ENCODE measurements around the gene METRNL.
A peak's percentile ranks its signal among the peaks of the same experiment; 100 is the strongest.
"Not testable (repeated sequence)": the region's sequence is repeated elsewhere in the genome, so short reads cannot be mapped to it uniquely, and the experiment has no call there.

The METRNL gene, protein sequence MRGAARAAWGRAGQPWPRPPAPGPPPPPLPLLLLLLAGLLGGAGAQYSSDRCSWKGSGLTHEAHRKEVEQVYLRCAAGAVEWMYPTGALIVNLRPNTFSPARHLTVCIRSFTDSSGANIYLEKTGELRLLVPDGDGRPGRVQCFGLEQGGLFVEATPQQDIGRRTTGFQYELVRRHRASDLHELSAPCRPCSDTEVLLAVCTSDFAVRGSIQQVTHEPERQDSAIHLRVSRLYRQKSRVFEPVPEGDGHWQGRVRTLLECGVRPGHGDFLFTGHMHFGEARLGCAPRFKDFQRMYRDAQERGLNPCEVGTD

DNA sequence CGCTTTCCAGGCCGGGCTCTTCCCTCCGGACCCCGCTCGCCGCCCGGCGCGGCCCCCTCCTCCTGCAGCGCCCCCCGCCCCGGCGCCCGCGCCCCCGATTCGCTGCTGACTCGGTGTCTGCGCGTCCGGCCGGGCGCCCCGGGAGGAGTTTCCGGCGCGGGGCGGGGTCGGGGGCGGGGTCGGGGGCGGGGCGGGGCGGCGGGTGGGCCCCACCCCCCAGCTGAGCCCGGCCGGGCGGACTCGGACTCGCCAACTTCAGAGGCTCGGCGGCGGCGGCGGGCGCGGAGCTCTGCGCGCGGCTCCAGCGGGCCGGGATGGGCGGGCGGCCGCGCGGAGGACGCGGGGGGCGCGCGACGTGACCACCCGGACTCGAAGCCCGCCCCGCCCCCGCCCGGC is at the start of gene METRNL:
Gene METRNL, plus strand, starts transcription at position 258 of the 396 bp plus-strand sequence. CDS start 207 bp downstream, outside the sequence.
- DNase-seq: peak; percentile 90

DNA sequence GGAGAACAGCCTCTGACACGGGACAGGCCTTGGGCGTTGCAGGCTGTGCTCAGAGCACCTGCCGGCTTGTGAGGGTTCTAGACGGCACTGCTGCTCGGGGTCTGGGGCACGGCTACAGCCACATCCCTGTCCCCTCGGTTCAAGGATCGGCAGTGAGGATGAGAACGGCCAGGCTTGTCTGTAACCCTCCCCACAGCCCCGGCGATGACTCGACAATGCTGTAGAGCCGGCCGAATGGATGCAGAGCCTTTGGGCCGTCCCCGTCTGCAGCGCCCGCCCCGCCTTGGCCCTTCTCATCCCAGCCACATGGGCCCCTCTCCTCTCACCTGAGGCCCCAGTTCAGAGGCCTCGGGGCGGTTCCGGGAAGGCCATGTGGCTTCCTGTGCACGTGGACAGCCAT is 49.0 kb upstream of the METRNL start:
- DNase-seq: peak; percentile 52

DNA sequence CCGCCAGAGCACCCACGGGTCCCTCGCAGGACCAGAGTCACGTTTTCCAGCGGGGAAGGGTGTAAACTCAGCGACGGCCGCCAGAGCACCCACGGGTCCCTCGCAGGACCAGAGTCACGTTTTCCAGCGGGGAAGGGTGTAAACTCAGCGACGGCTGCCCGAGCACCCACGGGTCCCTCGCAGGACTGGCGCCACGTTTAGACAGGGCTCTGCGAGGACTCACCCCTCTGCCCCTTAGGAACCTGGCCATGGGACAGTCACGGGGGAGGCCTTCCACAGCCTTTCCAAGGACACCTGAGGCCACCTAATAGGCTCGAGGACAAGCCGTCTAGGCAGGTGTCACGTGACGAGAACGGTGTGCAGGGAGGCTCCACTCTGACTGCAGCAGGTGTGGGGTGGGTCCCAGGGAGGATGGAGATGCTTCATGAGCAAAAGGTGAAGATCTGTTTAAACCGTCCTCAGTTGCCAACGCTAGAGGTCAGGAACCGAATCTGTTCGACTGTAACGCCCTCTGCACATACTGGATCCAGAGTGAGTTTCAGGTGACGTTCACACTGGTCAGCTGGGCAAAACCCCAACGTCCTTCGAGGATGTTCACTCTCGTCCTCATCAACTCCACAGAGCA is 48.0 kb upstream of the METRNL start:
- peak; percentile 51 for DNase-seq

DNA sequence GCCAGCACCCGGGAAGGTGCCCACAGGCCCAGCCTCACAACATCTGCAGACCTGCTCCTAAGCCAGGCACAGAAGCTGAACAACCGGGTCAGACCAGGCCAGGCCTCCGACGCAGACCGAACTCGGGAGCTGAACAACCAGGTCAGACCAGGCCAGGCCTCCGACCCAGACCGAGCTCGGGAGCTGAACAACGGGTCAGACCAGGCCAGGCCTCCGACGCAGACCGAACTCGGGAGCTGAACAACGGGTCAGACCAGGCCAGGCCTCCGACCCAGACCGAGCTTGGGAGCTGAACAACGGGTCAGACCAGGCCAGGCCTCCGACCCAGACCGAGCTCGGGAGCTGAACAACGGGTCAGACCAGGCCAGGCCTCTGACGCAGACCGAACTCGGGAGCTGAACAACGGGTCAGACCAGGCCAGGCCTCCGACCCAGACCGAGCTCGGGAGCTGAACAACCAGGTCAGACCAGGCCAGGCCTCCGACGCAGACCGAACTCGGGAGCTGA is 47.4 kb upstream of the METRNL start:
- peak; percentile 32 for DNase-seq

DNA sequence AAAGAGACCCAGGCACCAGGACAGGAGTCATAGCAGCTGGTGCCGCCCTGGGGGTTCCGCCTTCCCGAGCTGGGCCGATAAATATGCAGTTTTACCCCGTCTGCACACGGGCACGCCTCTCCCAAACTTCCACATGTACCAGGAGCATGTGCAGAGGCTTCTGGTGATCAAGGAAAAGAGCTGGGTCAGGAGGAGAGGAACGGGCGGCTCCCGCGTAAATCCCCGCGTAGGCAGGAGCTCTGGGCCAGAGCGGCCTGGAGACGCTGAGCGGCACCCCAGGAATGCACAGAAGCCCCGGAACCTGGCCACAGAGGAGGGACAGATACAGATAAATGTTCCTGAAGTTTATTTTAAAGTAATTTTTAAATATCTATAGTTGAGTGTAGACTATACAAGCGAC is 46.6 kb upstream of the METRNL start:
- DNase-seq: peak; percentile 35

DNA sequence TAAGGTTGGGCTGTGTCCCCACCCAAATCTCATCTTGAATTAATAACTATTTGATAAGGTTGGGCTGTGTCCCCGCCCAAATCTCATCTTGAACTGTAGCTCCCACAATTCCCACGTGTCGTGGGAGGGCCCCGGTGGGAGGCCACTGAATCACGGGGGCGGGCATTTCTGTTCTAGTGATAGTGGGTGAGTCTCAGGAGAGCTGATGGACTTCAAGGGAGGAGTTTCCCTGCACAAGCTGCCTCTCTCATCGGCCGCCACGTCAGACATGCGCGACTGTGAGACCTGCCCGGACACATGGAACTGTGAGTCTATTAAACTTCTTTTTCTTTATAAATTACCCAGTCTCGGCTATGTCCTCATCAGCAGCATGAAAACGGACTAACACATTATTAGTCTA is 44.9 kb upstream of the METRNL start:
- no peak for DNase-seq

DNA sequence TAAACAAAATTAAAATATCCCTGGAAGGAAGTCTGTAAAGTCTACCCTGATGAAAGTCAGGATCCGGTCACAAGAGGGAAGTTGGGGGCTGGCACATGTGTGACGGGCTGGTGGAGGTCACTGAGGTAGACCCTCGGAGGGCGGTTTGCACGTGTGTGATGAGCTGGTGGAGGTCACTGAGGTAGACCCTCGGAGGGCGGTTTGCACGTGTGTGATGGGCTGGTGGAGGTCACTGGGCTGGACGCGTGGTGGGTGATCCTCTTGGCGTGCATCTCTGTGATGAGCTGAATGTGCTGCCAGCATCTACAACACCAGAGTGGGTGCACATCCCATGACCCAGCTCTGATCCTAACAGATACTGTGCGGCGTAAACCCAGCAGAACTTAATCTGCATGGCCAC is 43.7 kb upstream of the METRNL start:
- DNase-seq: peak; percentile 47

DNA sequence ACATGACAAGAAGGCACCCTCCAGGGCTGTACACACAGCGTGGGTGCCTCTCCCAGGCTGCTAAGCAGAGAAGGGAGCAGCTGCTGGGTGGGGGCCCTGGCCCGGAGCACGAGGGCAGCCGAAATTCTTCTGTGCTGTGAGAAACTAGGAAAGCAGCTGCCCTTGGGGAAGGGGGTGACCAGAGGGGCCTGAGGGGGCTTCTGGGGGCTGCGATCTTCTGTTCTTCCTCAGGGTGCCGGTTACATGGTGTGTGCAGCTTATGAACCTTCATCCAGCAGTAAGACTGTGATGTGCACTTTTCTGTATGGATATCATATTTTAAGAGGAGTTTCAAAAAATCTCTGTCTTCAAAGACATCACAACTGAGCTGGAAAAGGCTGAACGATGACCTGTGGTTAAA is 43.2 kb upstream of the METRNL start:
- DNase-seq: no peak

DNA sequence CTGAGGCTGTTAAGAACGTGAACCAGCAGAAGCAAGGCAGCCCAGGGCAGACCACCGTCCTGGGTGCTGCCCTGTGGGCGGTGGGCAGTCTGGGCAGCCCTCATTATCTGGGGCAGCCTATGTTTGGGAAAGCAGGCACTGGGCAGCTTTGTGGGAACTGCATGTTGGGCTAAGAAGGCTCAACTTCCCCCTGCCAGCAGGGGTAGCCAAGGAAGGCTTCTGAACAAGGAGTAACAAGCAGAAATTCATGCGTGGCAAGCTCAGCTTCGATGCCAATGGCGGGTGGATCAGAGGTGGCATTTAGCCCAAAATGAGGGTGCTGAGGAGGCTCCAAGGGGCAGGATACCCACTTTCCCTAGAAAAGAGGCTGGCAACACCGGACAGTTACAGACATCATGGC is 42.7 kb upstream of the METRNL start:
- DNase-seq: peak; percentile 48

DNA sequence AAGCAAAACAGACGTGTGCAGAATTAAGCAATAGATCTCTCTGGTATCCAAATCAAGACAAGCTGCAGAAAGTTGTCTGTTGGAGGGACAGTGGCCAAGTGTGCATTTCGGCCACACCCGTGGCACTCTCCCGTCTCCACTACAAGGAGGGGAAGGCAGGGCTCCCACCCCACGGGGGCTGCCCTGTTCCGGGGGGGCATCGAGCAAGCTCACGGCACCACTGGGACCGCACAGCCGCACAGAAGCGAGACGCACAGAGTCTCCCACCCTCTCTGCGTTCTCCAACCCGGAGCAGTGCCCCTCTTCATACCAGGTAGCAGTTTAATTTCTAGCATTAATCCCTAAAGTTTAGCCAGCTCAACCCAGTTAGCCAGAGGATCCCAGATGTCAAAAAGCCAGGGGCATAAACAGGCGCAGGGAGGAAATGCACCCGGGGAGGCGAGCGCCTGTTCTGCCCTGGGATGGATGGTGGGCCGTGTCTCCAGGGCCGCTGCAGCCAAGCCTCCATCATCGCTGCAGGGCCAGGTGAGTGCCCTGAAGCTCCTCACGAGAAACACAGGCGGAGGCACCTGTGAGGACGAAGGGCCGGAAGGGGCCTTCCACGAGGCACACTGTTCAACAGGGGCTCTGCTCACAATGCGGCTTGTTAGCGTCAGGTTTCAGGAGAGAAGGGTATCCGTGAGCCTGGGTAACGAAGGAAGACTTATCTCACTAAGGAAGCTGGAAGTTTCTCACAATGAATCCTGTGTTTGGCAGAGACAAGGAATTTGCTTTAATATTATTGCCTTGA is 42.1 kb upstream of the METRNL start:
- DNase-seq: peak; percentile 50

DNA sequence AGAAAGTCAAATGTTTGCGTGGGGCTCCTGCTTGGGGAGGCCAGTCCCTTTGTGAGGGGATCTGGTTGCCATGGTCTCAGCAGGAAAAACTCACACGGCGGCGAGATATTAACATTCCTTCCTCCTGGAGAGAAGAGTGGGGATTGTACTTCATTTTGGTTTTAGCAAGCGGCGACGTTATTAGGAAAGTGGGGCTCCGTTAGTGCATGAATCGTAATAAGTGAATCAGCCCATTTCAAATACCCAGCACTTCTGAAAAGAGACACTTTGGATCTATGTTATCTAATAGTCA is 41.6 kb upstream of the METRNL start:
- no peak for DNase-seq

DNA sequence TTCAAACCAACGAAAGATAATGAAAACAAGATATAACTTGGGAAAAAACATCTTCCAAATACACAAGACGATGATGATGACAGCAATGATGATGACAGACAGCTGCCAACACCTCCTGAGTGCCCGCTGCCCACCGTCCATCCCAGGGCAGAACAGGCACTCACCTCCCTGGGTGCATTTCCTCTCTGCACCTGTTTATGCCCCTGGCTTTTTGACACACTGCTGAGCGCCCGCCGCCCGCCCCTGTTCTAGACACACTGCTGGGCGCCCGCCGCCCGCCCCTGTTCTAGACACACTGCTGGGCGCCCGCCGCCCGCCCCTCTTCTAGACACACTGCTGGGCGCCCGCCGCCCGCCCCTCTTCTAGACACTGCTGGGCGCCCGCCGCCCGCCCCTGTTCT is 40.4 kb upstream of the METRNL start:
- not testable (repeated sequence) for DNase-seq

DNA sequence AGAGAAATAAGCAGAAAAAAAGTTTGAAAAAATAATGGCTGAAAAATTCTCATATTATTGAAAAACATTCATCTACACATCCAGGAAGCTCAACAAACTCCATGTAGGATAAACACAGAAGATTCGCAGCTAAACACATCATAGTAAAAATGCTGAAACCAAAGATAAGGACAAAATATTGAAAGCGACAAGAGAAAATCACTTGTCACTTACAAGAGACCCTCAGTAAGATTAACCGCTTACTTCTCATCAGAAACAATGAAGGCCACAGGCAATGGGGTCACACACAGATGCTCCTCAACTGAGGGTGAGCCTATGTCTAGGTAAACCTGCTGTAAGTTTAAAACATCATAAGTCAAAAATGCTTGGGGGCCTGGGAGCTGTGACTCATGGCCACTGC is 38.1 kb upstream of the METRNL start:
- no peak for DNase-seq

DNA sequence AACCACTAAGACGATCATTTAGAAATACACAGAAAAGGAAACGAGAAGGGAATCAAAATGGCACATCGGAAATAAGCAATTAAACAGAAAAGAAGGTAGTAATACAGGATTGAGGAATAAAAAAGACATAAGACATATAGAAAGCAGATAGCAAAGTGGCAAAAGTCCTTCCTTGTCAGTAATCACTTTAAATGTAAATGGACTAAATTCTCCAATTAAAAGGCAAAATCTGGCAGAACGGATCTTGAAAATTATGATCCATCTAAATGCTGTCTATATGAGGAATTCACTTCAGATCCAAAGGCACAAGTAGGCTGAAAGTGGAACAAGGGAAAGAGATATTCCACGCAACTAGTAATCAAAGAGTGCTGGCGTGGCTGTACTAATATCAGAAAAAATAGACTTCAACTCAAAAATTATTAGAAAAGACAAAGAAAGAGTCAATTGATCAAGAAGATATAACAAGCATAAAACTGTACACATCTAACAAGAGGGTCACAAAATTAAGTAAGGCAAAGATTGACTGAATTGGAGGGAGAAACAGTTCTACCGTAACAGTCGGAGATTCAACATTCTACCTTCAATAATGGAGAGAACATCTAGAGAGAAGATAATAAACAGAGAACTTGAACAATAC is 36.8 kb upstream of the METRNL start:
- DNase-seq: no peak

DNA sequence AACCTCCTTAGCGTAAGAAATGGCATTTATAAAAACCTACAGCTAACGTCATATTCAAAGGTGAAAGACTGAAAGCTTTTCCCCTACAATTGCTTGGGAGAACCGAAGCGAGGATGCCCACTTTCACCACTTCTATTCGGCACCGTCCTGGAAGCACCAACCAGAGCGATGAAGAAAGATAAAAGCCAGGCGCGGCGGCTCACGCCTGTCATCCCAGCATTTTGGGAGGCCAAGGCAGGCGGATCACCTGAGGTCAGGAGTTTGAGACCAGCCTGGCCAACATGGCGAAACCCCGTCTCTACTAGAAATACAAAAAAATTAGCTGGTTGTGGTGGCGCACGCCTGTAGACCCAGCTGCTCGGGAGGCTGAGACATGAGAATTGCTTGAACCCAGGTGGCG is 34.9 kb upstream of the METRNL start:
- not testable (repeated sequence) for DNase-seq

DNA sequence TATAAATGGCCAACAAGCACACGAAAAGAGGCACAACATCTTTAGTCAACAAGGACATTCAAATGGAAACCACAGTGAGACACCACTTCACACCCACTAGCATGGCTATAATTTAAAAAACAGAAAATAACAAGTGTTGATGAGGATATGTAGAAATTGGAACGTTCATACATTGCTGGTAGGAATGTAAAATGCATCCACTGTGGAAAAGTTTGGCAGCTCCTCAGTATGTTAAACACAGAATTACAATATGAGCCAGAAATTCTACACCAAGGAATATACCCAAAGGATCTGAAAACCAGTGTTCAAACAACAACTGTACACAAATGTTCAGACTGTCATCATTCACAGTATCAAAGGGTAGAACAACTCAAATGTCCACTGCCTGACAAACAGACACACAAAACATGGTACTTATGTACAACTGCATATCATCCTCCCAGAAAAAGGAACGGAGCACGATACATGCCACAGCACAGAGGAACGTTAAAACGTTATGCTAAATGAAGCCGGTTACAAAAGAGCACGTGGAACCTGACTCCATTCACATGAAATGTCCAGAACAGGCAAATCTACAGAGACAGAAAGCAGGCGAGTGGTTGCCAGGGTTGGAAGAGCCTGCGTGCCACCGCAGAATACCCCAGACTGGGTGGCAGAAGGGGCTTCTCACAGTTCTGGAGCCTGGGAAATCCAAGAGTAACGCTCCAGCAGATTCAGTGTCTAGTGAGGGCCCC is 32.8 kb upstream of the METRNL start:
- no peak for DNase-seq

DNA sequence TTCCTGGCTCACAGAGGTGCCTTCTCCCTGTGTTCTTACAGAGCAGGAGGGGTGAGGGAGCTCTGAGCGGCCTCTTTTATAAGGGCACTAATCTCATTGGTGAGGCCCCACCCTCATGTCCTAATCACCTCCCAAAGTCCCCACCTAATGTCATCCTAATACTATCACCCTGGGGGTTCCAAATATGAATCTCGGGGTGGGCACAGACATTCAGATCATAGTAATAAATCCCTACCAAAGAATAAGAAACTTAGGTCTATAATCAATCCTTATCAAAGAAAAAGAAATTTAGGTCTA is 32.3 kb upstream of the METRNL start:
- no peak for DNase-seq

DNA sequence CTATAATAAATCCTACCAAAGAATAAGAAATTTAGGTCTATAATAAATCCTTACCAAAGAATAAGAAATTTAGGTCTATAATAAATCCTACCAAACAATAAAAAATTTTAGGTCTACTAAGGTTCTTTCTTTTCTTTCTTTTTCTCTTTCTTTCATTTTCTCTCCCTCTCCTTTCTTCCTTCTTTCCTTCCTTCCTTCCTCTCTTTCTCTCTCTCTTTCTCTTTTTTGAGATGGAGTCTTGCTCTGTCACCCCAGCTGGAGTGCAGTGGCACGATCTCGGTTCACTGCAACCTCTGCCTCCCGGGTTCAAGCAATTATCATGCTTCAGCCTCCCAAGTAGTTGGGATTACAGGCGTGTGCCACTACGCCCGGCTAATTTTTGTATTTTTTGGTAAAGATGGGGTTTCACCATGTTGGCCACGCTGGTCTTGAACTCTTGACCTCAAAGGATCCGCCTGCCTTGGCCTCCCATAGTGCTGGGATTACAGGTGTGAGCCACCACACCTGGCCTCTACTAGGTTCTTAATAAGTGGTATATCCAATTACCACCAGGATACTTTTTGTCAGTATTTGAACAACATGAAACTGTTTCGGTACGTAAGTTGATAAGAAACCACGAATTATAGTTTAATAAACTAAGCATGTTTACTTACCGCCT is 31.5 kb upstream of the METRNL start:
- DNase-seq: not testable (repeated sequence)

DNA sequence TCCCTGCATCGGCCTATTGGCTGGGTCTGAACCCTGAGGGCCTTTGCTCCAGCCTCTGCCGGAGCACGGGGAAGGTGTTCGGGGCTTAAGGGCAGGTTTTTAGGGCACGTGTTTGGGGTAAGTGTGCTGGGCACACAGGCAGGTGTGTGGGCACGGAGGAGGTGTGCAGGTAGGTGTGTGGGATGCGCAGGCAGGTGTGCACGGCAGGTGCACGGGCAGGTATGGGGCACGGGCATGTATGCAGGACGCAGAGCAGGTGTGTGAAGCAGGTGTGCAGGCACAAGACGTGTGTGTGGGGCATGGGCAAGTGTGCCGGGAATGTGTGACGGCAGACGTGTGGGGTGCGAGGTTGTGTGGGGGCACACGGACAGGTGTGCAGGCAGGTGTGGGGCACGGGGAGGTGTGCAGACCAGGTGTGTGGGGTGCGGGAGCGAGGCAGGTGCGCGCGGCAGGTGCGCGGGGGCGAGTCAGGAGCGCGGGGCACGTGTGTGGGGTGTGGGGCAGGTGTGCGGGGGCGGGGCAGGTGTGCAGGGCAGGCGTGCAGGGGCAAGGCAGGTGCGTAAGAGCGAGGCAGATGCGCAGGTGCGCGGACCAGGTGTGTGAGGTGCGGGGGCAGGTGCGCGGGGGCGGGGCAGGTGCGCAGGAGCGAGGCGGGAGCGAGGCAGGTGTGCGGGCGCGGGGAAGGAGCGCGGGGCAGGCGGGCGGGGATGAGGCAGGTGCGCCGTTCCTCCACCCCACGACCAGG is 28.6 kb upstream of the METRNL start:
- DNase-seq: peak; percentile 52

DNA sequence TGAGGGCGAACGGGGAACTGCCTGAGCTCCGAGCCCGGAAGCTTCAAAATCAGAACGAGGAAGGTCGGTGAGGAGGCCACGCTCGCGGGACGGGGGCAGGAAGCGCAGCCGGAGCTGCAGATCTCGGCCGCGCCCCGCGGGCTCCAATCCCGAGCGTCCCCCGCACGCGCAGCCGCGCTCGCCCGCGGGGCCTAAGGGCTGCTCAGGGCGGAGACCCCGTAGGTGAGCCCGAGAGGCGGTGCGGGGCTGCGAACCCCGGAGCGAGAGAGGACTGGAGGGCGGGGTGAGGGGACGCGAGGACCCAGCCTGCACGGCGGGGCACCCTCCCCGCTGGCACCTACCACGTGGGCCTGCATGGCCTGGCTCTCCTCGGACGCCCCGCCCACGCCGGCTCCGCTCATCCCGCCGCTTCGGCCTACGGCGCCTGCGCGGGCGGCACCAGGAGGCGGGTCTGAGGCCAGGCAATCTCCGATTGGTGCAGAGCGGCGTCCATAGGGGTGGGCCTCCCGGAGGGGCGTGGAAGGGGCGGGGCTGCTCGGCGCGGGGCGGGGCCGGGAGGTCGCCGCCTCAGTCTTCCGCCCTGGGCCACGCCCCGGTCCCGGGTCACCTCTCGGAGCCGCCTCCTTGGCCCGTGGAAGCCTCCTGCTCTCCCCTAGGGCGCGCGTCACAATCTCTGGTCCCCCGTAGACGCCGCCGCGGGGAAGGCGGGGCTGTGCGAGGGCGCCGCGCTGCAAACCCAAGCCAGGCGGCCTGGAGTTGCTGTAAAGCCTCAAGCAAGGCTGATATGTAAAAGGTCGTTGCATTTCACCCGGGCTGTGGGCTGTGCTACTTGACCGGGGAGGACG is 27.8 kb upstream of the METRNL start:
- DNase-seq: peak; percentile 100

DNA sequence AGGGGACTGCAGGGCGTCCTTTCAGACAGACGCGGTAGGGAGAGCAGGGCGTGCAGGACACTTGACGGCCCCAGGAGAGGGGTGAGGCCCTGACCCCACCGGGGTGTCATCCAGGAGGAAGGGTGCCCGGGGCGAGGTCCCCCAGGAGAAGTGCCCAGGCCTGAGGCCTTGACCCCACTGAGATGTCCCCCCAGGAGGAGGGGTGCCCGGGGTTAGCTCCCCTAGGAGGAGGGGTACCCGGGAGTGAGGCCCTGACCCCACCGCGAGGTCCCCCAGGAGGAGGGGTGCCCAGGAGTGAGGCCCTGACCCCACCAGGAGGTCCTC is 27.2 kb upstream of the METRNL start:
- no peak for DNase-seq

Data from islet precursor cell (in vitro differentiated cells).